ENCODE results near the gene DCAF7.

Gene DCAF7

DNA sequence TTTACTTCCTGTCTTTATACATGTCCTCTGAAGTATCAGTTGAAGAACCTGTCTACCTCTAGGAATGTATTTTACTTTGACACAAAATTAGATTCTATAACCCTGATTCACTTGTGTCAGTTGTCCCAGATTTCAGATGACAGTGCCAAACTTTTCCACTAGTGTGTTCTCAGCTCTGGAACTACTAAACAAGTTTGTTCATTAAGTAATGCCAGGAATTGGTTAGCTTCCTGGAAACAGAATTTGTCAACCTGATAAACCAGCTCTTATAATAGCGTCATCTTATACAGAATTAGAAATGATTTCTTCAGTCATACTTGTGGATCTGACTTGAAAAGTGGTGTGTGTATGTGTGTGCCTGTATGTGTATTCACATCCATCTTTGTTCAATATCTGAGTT is 79.3 kb downstream of the DCAF7 start:
- DNase-seq (ENCODE audit: low spot score) = no peak

DNA sequence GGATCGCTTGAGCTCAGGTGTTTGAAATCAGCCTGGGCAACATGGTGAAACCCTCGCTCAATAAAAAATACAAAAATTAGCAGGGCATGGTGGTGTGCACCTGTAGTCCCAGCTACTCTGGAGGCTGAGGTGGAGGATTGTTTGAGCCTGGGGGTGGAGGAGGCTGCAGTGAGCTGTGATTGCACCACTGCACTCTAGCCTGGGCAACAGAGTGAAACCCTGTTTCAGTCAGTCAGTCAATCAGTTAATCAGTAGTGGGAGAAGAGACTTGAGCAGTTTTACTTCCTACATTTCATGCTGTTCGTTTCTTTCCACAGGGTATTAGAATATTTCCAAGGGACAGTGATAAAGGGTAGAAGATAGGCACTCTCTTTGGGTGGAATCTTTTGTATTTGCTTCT is 80.8 kb downstream of the DCAF7 start:
- DNase-seq (ENCODE audit: low spot score) = no peak

DNA sequence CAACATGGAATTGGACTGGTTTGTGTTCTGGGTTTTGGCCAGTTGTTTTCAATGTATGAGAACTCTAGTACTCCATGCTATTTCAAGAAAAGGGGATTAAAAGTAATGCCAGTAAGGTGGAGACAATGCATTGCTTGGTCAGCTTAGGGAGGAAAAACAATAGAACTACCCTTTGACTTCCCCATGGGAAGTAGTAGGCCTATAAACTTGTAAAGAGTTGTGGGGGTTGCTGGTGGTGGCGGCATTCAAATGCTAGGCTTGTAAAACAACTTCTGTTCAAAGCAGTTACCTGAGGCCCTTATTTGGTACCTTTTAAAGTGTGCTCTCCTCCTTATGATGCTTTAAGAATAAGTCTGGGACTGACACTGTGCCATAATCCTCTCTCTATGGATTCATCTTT is 81.3 kb downstream of the DCAF7 start:
- DNase-seq (ENCODE audit: low spot score) = no peak

DNA sequence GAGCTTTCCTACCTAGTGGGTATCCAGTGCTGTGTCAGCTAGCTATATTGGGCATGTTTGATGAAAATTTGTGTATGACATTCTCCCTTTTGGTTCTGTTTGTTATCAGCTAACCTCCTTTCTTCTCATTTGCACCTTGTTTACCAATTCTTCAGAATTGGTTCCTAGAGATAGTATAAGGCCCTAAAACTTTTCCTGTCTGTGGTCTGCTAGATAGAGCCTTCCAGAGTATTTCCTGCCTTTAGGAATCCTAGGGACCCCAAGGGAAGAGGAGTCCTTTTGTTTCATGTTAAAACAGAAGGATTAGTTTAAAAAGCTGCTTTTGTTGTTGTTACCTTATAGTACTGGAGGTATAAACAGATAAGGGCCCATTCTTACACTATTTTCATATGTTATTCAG is 83.5 kb downstream of the DCAF7 start:
- no peak for DNase-seq (ENCODE audit: low spot score)

DNA sequence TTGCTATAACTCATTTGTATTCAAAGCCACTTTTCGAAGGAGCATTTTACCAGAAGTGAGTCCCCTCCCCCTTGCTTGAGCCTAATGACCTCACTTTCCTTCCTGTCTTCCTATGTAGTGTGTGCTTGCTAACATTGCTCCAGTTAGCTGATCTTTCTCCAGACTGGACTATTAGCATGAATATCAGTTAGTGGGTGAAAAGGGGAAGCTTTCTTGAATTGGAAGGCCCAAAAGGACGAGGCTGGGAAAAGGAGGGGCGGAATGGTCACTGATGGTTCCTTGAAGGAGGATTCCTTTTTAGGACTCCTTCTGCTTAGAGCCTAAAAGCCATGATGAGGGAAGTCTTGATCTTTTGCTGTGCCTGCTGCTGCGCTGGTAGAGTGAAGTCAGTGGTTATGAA is 83.9 kb downstream of the DCAF7 start:
- no peak for DNase-seq (ENCODE audit: low spot score)

DNA sequence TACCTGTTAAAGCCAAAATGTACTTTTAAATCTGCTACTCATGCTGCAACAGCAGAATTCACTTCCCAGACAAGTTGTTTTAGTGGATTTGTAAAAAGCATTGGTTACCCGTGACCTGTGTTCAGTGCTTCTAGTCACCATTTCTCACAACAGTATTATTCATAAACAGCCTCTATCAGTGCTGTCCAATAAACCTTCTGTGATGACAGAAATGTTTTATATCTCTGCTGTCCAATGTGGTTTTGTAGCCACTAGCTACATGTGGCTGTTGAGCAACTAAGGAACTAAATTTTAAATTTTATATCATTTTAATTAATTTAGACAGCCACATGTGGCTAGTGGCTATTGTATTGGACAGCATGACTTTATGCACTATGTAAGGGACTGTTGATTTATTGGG is 84.5 kb downstream of the DCAF7 start:
- no peak for DNase-seq (ENCODE audit: low spot score)

DNA sequence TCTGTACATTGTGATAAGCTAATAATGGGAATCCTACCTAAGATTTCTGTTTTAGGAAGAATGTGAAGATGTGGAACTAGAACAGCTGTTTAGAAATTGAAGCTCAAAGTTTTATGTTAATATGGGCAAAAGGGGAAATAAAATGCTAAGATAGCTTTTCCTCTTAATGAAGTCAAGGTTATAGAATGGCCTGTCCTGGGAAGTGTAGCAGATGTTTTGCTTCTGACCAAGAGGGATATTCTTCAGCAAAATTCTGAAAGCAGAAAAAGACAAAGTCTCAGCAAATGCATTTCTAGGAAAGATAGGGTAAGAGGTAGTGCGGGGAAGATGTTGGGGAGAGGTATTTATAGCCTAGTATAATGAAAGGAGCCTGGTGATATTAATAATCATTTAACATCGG is 85.0 kb downstream of the DCAF7 start:
- no peak for DNase-seq (ENCODE audit: low spot score)

DNA sequence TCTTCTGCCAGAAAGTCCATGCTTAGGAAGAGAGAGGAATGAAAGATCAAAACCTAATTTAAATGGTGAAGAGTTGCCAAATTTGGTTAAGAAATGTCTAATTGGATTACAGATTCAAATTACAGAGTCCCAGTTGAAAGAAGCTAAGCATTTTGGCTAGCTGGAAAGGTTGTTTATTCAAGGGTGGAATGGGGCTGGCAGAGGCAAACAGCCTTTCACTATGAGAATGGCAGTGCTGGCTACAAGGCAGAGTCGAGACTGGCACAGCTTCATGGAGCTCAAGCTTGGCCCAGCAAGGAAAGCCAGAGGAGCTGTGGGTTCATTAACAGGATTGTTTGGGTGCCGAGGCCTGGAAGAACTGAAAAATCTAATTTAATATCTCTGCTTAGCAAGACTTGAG is 85.5 kb downstream of the DCAF7 start:
- DNase-seq (ENCODE audit: low spot score) = no peak

DNA sequence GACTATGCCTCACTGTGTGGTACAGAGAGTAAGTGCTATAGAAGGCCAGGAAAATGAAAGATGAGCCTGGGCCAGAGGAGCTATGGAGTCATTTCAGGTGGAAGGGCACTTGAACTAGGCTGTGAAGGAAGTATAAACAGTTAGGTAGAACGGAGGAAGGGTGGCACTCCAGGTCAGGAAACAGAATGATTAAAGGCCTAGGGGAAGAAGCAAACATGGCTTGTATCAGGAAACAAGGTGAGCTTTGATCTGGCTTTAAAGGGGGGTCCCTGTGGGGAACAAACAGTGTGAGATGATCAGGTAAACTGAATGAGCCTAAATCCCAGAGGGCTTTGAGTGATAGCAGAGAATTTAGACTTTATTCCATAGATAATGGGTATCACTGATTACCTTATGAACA is 88.8 kb downstream of the DCAF7 start:
- no peak for DNase-seq (ENCODE audit: low spot score)

DNA sequence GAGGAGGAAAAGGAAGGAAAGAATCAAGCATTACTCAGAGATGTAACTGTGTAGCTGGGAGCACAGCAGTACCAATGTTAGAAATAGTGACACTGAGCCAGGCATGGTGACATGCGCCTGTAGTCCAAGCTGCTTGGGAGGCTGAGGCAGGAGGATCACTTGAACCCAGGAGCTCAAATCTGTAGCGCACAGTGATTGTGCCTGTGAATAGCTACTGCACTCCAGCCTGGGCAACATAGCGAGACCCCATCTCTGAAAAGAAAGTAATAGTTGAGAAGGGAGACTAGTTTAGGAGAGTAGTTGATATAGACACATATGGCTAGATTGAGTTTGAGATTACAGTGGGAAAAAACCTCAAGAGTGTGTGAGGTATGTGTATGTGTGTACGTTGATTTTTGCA is 89.8 kb downstream of the DCAF7 start:
- DNase-seq (ENCODE audit: low spot score) = no peak

DNA sequence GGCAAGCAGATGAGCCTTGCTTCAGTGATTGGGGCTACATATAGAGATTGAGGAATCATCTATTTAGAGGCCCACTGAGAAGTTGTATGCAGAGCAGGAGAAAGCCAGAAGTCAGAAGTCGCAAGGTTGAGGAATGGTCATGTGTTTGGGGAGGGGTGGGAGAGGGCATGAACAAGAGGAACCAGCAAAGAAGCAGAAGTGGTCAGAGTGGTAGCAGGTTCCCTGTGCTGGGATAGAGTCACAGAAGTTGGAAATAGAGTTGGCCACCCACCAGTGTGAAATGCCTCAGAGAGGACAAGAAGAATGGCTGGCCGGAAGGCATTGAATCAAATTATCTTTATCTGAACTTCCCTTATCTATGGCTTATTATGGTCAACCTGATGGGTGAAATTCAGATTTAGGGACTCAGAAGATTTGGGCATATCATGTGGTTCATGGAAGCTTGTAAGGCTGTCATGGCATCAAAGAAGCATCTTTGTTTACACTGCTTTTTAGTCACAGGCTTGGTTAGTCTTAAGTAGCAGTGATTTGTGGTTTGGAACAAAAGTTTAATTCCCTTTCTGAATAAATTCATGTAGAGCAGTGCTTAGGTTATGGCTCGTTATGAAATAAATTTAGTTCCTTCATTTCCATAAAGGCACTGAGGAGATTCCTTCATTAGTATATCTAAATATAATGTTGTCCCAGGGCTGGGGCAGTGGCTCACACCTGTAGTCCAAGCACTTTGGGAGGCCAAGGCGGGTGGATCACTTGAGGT is 91.6 kb downstream of the DCAF7 start:
- no peak for DNase-seq (ENCODE audit: low spot score)

Data from SW480 (cell line).